WTC11 (cell line): ENCODE data around the gene TNXB. TPM values are rescaled to one million over a fixed set of nuclear protein-coding genes. Genes with fewer than 3 reads are reported as not detected.

ENCODE experiments used
- ATAC-seq: fragments of 200-7000 bp; cut with Tn5 transposase; 2 replicates; pipeline ENCODE4 v1.10.0; 2021; ENCODE audit warnings: mild to moderate bottlenecking, moderate library complexity
- CTCF ChIA-PET: fragments of 300-600 bp; sonication (Branson Sonifier 250); formaldehyde crosslinking; loops from one replicate; lab custom pipeline; 2021; ENCODE audit warnings: antibody characterized with exemption; lab: Charles Lee
- POLR2A ChIA-PET: fragments of 350-600 bp; sonication (Branson Sonifier 250); formaldehyde crosslinking; loops from one replicate; lab custom pipeline; 2021; ENCODE audit warnings: antibody characterized with exemption; lab: Charles Lee
- DNase-seq: peaks from one replicate; pipeline ENCODE4 v3.0.0; 2021; ENCODE audit warnings: low spot score
- H3K27ac Mint-ChIP-seq: 2 replicates; pipeline ENCODE4 v1.8.0; 2021; ENCODE audit warnings: mixed read lengths
- H3K27me3 Mint-ChIP-seq: 2 replicates; pipeline ENCODE4 v1.8.0; 2021; ENCODE audit warnings: low read depth, mild to moderate bottlenecking, moderate library complexity, mixed read lengths
- H3K36me3 Mint-ChIP-seq: 2 replicates; pipeline ENCODE4 v1.8.0; 2021; ENCODE audit warnings: mixed read lengths
- H3K4me1 Mint-ChIP-seq: 2 replicates; pipeline ENCODE4 v1.8.0; 2022; ENCODE audit warnings: mixed read lengths
- H3K4me3 Mint-ChIP-seq: 2 replicates; pipeline ENCODE4 v1.8.0; 2021; ENCODE audit warnings: mild to moderate bottlenecking, moderate library complexity, mixed read lengths
- H3K9me3 Mint-ChIP-seq: 2 replicates; pipeline ENCODE4 v1.8.0; 2021; ENCODE audit warnings: mixed read lengths
- ESRRA ChIP-seq: sonication (generic); formaldehyde crosslinking; IDR thresholded peaks from 2 replicates; pipeline ENCODE4 v1.8.1; 2022; ENCODE audit warnings: mild to moderate bottlenecking, missing genetic modification reagents, borderline replicate concordance
- FOXP4 ChIP-seq: sonication (generic); formaldehyde crosslinking; IDR thresholded peaks from 2 replicates; pipeline ENCODE4 v1.8.0; 2022; ENCODE audit warnings: mild to moderate bottlenecking, missing genetic modification reagents
- HMGXB4 ChIP-seq: sonication (generic); formaldehyde crosslinking; IDR thresholded peaks from 2 replicates; pipeline ENCODE4 v1.8.1; 2023; ENCODE audit warnings: mild to moderate bottlenecking, moderate library complexity, missing genetic modification reagents
- JUN ChIP-seq: sonication (generic); formaldehyde crosslinking; IDR thresholded peaks from 2 replicates; pipeline ENCODE4 v1.8.0; 2023; ENCODE audit warnings: mild to moderate bottlenecking, missing genetic modification reagents
- KAT7 ChIP-seq: sonication (generic); formaldehyde crosslinking; IDR thresholded peaks from 2 replicates; pipeline ENCODE4 v1.8.1; 2023; ENCODE audit warnings: missing genetic modification reagents, mild to moderate bottlenecking, borderline replicate concordance
- MLX ChIP-seq: sonication (generic); formaldehyde crosslinking; IDR thresholded peaks from 2 replicates; pipeline ENCODE4 v1.8.1; 2023; ENCODE audit warnings: mild to moderate bottlenecking, missing genetic modification reagents, moderate library complexity
- NFATC4 ChIP-seq: fragments of 250-450 bp; sonication (Bioruptor Pico); IDR thresholded peaks from 2 replicates; pipeline ENCODE4 v1.9.0; 2021; ENCODE audit warnings: mild to moderate bottlenecking
- NFE2L1 ChIP-seq: sonication (generic); formaldehyde crosslinking; IDR thresholded peaks from 2 replicates; pipeline ENCODE4 v1.8.1; 2023; ENCODE audit warnings: missing genetic modification reagents
- ZNF317 ChIP-seq: sonication (generic); formaldehyde crosslinking; IDR thresholded peaks from 2 replicates; pipeline ENCODE4 v1.8.1; 2023; ENCODE audit warnings: low read depth, mild to moderate bottlenecking, moderate library complexity, missing genetic modification reagents, borderline replicate concordance
- ZNF532 ChIP-seq: fragments of 250-450 bp; sonication (Bioruptor Pico); IDR thresholded peaks from 2 replicates; pipeline ENCODE4 v1.9.0; 2021; ENCODE audit warnings: mild to moderate bottlenecking, borderline replicate concordance
- total RNA-seq: library from RNA; stranded (reverse); gene quantifications from 3 replicates; pipeline ENCODE4 v1.2.3, GENCODE V29; 2021
- TF ChIP-seq, protein P1 (sequence below): sonication (generic); formaldehyde crosslinking; conservative IDR thresholded peaks from 2 replicates; pipeline ENCODE4 v1.8.1; 2023; ENCODE audit warnings: mild to moderate bottlenecking, low read depth, missing genetic modification reagents, moderate library complexity

Gene TNXB
- total RNA-seq, 1 experiment from 2014 or later: 6.4 TPM

- TF ChIP-seq NFE2L1 (CRISPR knock-in tag): no peak
- no peak for TF ChIP-seq FOXP4 (CRISPR knock-in tag)
- no peak for TF ChIP-seq KAT7 (CRISPR knock-in tag)
- TF ChIP-seq NFATC4 (CRISPR knock-in tag): no peak
- no peak for TF ChIP-seq MLX (CRISPR knock-in tag)
- TF ChIP-seq ZNF317 (CRISPR knock-in tag): no peak
- TF ChIP-seq ZNF532 (CRISPR knock-in tag): no peak
- no peak for TF ChIP-seq HMGXB4 (CRISPR knock-in tag)
- TF ChIP-seq, protein P1, sequence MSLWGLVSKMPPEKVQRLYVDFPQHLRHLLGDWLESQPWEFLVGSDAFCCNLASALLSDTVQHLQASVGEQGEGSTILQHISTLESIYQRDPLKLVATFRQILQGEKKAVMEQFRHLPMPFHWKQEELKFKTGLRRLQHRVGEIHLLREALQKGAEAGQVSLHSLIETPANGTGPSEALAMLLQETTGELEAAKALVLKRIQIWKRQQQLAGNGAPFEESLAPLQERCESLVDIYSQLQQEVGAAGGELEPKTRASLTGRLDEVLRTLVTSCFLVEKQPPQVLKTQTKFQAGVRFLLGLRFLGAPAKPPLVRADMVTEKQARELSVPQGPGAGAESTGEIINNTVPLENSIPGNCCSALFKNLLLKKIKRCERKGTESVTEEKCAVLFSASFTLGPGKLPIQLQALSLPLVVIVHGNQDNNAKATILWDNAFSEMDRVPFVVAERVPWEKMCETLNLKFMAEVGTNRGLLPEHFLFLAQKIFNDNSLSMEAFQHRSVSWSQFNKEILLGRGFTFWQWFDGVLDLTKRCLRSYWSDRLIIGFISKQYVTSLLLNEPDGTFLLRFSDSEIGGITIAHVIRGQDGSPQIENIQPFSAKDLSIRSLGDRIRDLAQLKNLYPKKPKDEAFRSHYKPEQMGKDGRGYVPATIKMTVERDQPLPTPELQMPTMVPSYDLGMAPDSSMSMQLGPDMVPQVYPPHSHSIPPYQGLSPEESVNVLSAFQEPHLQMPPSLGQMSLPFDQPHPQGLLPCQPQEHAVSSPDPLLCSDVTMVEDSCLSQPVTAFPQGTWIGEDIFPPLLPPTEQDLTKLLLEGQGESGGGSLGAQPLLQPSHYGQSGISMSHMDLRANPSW (CRISPR knock-in tag): no peak
- TF ChIP-seq JUN (CRISPR knock-in tag): no peak
- TF ChIP-seq ESRRA (CRISPR knock-in tag): no peak
- TF ChIP-seq, all 79 proteins: peak for 0
- ATAC-seq (no peak), DNase-seq (no peak)
- no peaks in the 10 kb centered on the region for H3K9me3 Mint-ChIP-seq
- H3K27ac Mint-ChIP-seq: no peak overlapping the region
- no peak overlapping the region for H3K4me3 Mint-ChIP-seq
- H3K4me1 Mint-ChIP-seq: peaks cover 16% of the 10 kb centered on the region
- ChIA-PET CTCF (interaction anchor here (0.6 kb wide), 1 partner anchor 532 kb away, joined by 3 read pairs; no protein-coding TSS in a partner anchor), POLR2A (no interaction called here)
- H3K27me3 Mint-ChIP-seq: peaks cover 13% of the 10 kb centered on the region
- H3K36me3 Mint-ChIP-seq: no peaks in the 10 kb centered on the region
Measured at GRCh38 chr6:32084780-32085179, 24.4 kb downstream of the TNXB start.
